Breast epithelium (tissue), 4 donors: ENCODE measurements around the gene KRTAP24-1. TPM values are rescaled to one million over a fixed set of nuclear protein-coding genes. Genes with fewer than 3 reads are reported as not detected.

ENCODE experiments used
- DNase-seq, 2 donors: peaks; one replicate each; pipeline ENCODE4 v3.0.0-alpha.2; 2019; ENCODE audit warnings: low spot score in 2 of 2
- H3K27ac ChIP-seq, 2 donors: fragments of 200-600 bp; sonication (generic) in 1 of 2; one replicate each; pipeline ENCODE4 v1.5.1; 2016 to 2019; ENCODE audit warnings: mild to moderate bottlenecking in 1 of 2
- H3K27me3 ChIP-seq, 2 donors: fragments of 200-600 bp; sonication (generic) in 1 of 2; one replicate each; pipeline versions ENCODE4 v1.5.1 to v1.6.0; 2017 to 2019; ENCODE audit warnings: control low read depth in 1 of 2, mild to moderate bottlenecking in 1 of 2
- H3K36me3 ChIP-seq: fragments of 200-600 bp; one replicate; pipeline ENCODE4 v1.5.1; 2019
- H3K4me1 ChIP-seq, 2 donors: fragments of 200-600 bp; sonication (generic); one replicate each; pipeline ENCODE4 v1.5.1; 2016 to 2019; ENCODE audit warnings: control low read depth in 1 of 2
- H3K4me3 ChIP-seq, 3 donors: fragments of 200-600 bp; sonication (generic); 1 replicate in 2 of 3; 2 replicates in 1 of 3; pipeline ENCODE4 v1.5.1; 2016 to 2019; ENCODE audit warnings: mild to moderate bottlenecking in 3 of 3, moderate library complexity in 2 of 3
- H3K9me3 ChIP-seq, 2 donors: fragments of 200-600 bp; sonication (generic) in 1 of 2; one replicate each; pipeline ENCODE4 v1.5.1; 2016 to 2019; ENCODE audit warnings: control low read depth in 1 of 2
- POLR2A ChIP-seq: fragments of 450-650 bp; IDR thresholded peaks from one replicate; pipeline ENCODE4 v1.6.1; 2016; ENCODE audit warnings: antibody characterized with exemption, mild to moderate bottlenecking, moderate library complexity
- POLR2AphosphoS5 ChIP-seq, 3 donors: sonication (generic); formaldehyde crosslinking; IDR thresholded peaks; one replicate each; pipeline ENCODE4 v1.6.1; 2017; ENCODE audit warnings: antibody characterized with exemption in 3 of 3
- intact Hi-C: fragments of 100-400 bp; cut with DNase I; formaldehyde crosslinking; loops from one replicate; pipeline ENCODE4 v1.15.1; 2023; ENCODE audit warnings: low total_unique reads
- total RNA-seq, 3 donors: library from RNA; depleted of rRNA; stranded (reverse); fragments of >200 nt; gene quantifications; one replicate each; pipeline ENCODE4 v1.1.0, GENCODE V29; 2016
- TF ChIP-seq, protein P1 (sequence below), 3 donors: fragments of 450-650 bp; IDR thresholded peaks; one replicate each; pipeline ENCODE4 v1.5.1; 2016 to 2017; ENCODE audit warnings: antibody characterized with exemption in 3 of 3, mild to moderate bottlenecking in 3 of 3, moderate library complexity in 3 of 3

Gene KRTAP24-1, protein sequence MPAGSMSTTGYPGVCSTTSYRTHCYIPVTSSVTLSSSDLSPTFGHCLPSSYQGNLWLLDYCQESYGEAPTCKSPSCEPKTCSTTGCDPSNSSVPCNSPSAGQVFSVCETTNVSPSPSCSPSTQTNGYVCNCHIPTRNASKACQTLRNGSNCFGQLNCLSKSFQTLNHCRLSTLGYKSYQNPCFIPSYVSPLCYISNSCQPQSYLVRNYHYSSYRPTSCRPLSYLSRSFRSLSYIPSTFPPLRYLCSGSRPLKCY
- total RNA-seq, result not detected

DNA sequence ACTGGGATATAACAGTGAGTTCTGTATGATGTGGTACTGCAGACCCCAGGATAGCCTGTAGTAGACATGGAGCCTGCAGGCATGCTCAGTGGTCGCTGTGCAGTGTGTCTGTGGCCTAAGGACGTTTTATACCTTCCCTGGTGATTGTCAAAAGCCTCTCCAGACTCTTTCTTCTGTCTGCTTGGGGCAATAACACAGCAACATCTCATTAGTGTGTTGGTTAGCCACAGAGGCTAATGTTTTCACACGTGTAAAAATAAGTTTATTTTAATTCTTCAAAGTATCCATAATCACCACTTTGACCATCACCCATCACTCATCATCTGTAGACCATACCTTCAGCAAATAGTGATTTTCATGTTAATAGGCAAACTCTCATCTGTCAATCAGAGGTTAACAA, at the start of gene KRTAP24-1:
TSS of gene KRTAP24-1 (minus strand) at position 101 of the 400 bp plus-strand sequence. CDS start at position 83, 18 bp downstream.
- Histone ChIP-seq H3K4me1 (no peaks in the 10 kb centered on the region), H3K9me3 (no peaks in the 10 kb centered on the region), H3K27ac (no peak within 1 kb of the TSS), H3K4me3 (no peak within 1 kb of the TSS), H3K27me3 (no peaks in the 10 kb centered on the region), H3K36me3 (no peaks in the 10 kb centered on the region)
- no peak for DNase-seq
- intact Hi-C loops, result no loop called here
- no peak for TF ChIP-seq POLR2AphosphoS5 (IDR thresholded peaks at IDR 0.05)
- TF ChIP-seq, protein P1, sequence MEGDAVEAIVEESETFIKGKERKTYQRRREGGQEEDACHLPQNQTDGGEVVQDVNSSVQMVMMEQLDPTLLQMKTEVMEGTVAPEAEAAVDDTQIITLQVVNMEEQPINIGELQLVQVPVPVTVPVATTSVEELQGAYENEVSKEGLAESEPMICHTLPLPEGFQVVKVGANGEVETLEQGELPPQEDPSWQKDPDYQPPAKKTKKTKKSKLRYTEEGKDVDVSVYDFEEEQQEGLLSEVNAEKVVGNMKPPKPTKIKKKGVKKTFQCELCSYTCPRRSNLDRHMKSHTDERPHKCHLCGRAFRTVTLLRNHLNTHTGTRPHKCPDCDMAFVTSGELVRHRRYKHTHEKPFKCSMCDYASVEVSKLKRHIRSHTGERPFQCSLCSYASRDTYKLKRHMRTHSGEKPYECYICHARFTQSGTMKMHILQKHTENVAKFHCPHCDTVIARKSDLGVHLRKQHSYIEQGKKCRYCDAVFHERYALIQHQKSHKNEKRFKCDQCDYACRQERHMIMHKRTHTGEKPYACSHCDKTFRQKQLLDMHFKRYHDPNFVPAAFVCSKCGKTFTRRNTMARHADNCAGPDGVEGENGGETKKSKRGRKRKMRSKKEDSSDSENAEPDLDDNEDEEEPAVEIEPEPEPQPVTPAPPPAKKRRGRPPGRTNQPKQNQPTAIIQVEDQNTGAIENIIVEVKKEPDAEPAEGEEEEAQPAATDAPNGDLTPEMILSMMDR (IDR thresholded peaks at IDR 0.05), result no peak

DNA sequence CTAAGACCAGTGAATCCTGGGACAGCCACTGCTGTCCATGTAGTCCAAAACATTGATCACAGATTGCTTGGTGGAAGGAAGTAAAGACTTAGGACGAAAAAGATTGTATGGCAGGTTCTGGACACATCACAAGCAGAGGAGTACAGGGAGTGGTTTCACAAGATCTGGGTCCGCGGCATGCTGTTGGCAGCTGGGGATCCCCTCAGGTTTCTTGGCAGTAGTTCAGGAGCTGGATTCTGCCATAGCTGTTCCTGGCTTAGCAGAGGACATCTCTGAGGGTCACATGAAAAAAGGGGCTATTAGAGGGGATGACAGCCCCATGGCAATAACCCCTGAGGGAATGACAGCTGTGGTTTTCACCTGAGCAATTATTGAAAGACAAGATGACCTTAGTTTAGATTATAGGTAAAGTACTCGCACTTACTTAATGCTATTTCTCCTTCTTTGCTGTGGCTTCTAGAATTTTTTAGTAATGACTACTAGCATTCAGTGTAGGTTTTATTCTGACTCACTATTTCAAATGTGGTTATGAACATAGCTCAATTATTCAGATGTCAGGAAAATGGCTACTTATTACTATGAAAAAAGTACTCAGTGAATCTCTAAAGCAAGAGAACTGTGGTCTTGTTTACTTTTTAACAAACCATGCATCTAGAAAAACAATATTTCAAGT, 46.6 kb upstream of the KRTAP24-1 start:
- intact Hi-C loops, result no loop called here
- no peak overlapping the region for H3K4me3 ChIP-seq
- no peaks in the 10 kb centered on the region for H3K27me3 ChIP-seq
- no peaks in the 10 kb centered on the region for H3K36me3 ChIP-seq
- H3K4me1 ChIP-seq, result no peaks in the 10 kb centered on the region
- no peak overlapping the region for H3K27ac ChIP-seq
- no peak for DNase-seq
- TF ChIP-seq POLR2A, result no peak
- TF ChIP-seq, protein P1 (IDR thresholded peaks at IDR 0.05), result no peak
- no peak for TF ChIP-seq POLR2AphosphoS5 (IDR thresholded peaks at IDR 0.05)
- H3K9me3 ChIP-seq, result no peaks in the 10 kb centered on the region

DNA sequence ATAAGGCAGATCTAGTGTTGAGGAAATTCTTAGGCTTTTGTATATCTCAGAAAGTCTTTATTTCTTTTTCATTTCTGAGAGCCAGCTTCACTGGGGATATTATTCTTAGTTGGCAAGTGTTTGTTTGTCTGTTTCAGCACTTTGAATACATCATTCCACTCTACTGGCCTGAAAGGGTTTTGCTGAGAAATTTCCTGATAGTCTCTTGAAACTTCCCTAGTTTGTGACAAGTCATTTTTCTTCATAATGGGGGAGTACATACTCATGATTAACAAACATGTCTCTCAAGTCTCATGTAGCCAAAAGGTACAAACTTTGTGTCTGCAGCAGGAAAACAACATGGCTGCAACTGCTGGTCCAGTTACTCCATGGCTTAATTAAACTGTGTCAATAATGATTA, 43.6 kb upstream of the KRTAP24-1 start:
- H3K4me1 ChIP-seq, result no peaks in the 10 kb centered on the region
- H3K27ac ChIP-seq, result no peak overlapping the region
- no peaks in the 10 kb centered on the region for H3K9me3 ChIP-seq
- no peak for TF ChIP-seq POLR2A
- no peak for TF ChIP-seq POLR2AphosphoS5 (IDR thresholded peaks at IDR 0.05)
- TF ChIP-seq, protein P1 (IDR thresholded peaks at IDR 0.05), result no peak
- no peak overlapping the region for H3K4me3 ChIP-seq
- no peaks in the 10 kb centered on the region for H3K27me3 ChIP-seq
- no peaks in the 10 kb centered on the region for H3K36me3 ChIP-seq
- intact Hi-C loops, result no loop called here
- DNase-seq, result no peak

DNA sequence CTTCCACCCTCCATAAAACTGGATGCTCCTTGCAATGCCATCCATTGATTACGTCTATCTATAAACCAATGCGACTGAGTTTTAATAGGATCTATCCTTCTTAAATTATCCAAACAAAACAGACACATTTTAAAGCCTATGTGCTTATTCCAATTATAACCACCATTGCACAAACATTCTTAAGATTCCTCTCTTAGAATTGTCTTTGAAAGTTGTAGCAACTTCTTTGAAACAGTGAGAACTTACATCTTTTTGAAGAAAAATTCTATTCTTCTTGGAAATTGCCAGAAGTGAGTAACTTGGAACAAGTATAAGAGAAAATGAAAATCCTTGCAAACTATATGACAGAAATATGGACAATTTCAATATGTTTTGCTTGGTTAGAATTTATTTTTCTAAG, 37.5 kb upstream of the KRTAP24-1 start, which contains the start of gene KRTAP26-1:
TSS of gene KRTAP26-1 (minus strand) at position 101 of the 400 bp plus-strand sequence. CDS start 280 bp downstream, outside the sequence.
- H3K9me3 ChIP-seq, result no peaks in the 10 kb centered on the region
- TF ChIP-seq POLR2AphosphoS5 (IDR thresholded peaks at IDR 0.05) (no peak), POLR2A (no peak)
- TF ChIP-seq, protein P1 (IDR thresholded peaks at IDR 0.05), result no peak
- H3K4me3 ChIP-seq, result no peak within 1 kb of the TSS
- H3K27me3 ChIP-seq, result no peaks in the 10 kb centered on the region
- no peaks in the 10 kb centered on the region for H3K4me1 ChIP-seq
- DNase-seq, result no peak
- H3K36me3 ChIP-seq, result no peaks in the 10 kb centered on the region
- intact Hi-C loops, result no loop called here
- H3K27ac ChIP-seq, result no peak within 1 kb of the TSS

DNA sequence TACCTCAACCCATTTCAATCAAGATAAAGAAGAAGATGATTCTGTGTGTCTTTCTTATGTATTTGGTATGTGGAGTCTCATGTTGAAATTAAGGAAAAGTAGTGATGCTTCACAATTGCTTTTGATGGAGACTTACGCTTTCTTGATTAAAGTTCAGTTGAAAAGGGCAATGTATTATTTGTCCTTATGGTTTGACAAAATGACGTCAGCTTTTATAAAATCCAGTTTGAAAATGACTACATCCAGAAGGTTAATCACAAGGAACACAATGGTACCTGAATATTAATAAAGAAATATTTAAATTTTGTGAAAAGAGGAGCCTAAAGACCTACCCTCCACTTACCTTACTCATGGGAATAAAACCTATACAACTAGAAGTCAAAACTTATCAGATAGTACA, 33.0 kb upstream of the KRTAP24-1 start:
- DNase-seq, result no peak
- H3K36me3 ChIP-seq, result no peaks in the 10 kb centered on the region
- H3K4me1 ChIP-seq, result no peaks in the 10 kb centered on the region
- no peaks in the 10 kb centered on the region for H3K9me3 ChIP-seq
- no peak overlapping the region for H3K4me3 ChIP-seq
- intact Hi-C loops, result no loop called here
- H3K27ac ChIP-seq, result no peak overlapping the region
- TF ChIP-seq POLR2AphosphoS5 (IDR thresholded peaks at IDR 0.05), result no peak
- TF ChIP-seq, protein P1 (IDR thresholded peaks at IDR 0.05), result no peak
- H3K27me3 ChIP-seq, result no peaks in the 10 kb centered on the region
